GM18498 (cell line): ENCODE measurements around the gene SAMD10.
"Not testable (repeated sequence)": the region's sequence is repeated elsewhere in the genome, so short reads cannot be mapped to it uniquely, and the experiment has no call there.

ENCODE experiments used
- ATAC-seq: cut with Tn5 transposase; IDR thresholded peaks from one replicate; pipeline ENCODE4 v1.9.1; 2021; ENCODE audit warnings: mild to moderate bottlenecking, moderate library complexity; ENCODE audit not compliant: unreplicated experiment

SAMD10 gene

DNA sequence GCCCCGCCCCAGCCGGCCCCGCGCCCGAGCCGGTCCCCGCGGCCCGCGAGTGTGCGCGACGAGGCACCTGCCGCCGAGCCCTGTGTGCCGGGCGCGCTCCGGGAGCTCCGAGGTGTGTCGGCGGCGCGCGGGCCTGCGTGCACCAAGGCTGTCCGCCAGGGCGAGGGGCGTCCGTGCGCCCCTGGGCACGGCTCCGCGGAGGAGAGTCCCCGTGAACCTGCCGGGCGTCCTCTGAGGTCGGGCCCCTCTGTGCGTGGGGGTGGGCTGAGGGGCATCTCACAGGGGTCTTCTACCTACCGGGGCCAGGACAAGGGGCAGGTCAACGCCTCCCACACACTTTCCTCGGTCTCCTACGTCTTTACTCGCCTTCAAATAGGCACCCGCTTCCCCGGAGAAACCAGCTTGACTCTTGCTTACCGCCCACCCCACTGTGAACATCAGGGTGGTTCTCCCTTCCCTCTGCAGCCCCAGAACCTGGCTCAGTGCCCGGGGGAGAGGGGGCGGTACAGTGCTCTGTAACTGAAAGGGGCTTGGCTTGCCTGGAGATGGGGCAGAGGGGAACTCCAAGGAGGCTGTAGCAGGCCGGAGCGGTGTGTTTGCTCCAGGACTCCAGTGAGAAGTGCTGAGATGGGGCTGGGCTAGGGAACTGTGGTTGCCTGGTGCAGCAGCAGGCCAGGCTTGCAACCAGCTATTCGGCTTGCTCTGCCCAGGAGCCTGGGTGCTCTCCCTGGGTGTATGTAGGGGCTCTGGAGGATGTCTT is at the start of gene SAMD10:
Gene SAMD10, minus strand, starts transcription at position 86 of the 760 bp plus-strand sequence. CDS start 175 bp downstream, outside the sequence.
- peak; percentile 33 for ATAC-seq

DNA sequence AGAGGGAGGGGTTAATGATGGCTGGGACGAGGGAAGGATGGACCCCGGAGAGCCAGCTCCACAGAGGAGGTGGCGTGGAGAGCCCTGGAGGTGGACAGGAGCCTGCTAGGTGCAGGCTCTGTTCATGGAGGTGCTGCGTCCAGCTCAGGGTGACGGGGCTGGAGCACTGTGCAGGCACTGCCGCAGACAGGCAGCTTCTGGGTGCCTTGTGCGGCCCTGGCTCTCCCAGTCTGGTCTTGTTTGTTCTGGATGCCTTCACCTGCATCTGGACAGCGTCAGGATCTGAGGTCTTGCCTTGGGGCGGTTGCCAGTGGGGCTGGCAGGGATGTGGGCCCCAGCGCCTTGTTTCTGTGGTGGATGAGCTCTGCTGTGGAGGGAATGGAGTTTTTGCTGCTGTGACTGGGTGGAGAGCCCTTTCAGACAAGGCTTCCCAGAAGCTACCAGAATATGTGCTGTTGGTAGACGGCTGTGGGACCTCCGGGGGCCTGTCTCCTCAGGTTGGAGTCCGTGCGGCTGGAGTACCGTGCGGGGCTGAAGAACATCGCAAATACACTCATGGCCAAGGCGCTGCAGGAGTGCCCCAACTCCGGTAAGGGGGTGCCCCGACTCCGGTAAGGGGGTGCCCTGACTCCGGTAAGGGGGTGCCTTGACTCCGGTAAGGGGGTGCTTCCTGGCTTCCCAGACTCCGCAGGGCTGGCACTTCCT is 48.7 kb upstream of the SAMD10 start:
- ATAC-seq: no peak

DNA sequence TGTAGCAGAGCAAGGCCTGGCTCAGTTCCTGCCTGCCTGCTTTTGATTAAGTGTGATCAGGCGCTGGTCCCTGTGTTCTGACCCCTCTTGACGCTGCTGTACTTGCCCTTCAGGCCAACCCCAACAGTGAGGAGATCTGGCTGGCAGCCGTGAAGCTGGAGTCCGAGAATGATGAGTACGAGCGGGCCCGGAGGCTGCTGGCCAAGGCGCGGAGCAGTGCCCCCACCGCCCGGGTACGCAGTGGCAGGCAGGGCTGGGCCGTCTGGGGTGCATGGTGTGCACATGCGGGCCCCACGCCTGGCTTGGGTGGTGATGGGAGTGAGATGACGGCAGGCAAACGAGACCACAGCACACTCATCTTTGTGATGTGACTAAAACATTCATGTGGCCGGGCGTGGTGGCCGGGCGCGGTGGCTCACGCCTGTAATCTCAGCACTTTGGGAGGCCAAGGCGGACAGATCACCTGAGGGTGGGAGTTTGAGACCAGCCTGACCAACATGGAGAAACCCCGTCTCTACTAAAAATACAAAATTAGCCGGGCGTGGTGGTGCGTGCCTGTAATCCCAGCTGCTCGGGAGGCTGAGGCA is 46.5 kb upstream of the SAMD10 start:
- ATAC-seq: no peak

DNA sequence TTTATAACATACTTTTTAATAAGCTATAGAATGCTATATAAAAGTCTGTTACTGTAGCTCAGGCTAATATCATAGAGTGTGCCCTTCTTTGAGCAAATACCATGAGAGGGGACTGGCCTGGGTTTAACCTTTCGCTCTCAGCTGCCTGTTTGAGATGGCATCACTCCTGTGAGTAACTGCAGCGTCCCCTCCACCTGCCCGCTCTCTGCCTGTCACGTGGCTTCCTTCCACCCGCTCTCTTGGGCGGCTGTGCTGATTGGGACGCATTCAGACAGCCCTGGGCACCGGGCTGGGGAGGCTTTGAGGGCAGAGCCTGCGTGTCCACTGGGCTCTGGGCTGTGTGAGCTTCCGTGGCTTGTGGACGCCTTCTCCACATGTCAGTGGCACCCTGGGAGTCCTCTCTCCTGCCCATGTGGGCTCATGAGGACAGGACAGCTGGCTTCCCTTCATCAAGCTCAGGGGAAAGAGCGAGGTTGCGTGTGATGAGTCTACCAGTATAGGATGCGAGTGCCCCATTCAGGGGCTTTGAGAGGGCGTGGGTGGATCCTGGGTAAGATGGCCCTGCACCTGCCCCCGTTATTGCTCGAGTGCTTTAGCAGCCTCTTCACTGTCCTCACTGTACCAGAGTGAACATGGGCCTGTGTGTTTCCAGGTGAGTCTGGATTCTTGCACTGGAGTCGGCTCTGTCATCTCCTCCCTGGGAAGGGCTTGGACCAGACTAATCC is 45.8 kb upstream of the SAMD10 start:
- no peak for ATAC-seq

DNA sequence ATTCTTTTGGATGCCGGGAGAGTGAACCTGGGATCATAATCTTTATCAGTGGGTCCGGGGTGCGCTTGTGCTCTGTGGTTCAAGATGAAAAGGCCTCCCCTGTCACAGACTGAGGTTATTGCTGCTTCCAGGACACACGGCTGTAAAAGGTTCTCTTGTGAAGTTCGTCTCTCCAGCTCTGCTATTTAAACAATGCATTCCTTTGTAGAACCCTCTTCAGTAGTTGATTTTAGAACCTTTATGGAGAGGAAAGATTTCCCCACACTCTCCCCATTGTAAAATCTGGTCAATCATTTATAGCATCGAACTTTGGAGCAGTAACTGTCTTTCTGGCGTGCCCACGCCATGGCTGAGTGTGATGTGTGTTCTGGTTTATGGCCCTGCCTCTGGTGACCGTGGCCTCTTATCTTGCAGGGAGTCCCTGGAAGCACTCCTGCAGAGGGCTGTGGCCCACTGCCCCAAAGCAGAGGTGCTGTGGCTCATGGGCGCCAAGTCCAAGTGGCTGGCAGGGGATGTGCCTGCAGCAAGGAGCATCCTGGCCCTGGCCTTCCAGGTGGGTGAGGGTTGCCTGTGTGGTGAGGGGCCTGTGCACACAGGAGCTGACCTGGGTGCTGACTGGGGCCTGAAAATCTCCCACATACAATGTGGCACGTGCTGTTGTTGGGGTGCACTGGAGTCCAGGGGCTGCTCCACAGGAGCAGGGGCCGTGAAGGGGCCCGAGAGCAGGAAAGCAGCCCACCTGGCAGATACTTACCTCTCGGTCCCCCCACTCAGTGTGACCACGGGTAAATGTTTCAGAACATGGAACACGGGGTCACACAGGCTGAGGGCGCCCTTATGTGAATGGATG is 44.9 kb upstream of the SAMD10 start:
- no peak for ATAC-seq

DNA sequence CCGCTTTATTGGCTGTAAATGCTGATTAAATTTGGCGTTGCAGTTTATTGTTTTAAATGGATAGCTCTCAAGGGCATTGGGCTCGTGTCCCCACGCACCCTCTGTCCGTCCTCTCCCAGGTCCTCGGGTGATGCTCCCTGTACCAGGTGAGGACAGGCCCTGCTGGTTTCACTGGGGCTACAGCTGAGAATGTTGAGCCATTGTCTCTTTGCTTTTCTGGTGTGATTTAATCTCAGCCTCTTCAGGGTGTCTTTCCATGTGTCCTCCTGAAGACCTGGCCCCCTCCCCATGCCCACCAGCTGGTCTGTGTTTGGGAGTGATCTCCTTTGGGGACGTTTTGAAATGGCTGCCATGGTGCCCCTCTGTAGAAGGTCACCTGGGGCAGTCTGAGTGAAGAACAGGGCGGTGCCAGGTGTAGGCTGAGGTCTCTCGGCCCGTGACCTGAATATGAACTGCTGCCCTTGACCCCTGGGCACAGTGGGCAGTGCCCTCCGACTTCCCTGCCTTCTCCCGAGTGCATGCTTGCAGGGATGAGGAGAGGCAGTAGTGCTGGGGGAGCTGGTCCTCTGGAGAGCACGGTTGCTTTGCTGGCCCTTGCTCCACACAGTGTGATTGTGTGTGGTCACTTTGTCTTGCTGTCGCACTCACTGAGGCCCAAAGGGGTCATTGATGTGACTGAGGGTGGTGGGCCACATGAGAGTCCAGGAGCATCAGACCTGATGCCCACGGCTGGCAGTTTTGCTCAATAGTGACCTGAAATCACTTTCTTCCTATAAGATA is 44.1 kb upstream of the SAMD10 start:
- no peak for ATAC-seq

DNA sequence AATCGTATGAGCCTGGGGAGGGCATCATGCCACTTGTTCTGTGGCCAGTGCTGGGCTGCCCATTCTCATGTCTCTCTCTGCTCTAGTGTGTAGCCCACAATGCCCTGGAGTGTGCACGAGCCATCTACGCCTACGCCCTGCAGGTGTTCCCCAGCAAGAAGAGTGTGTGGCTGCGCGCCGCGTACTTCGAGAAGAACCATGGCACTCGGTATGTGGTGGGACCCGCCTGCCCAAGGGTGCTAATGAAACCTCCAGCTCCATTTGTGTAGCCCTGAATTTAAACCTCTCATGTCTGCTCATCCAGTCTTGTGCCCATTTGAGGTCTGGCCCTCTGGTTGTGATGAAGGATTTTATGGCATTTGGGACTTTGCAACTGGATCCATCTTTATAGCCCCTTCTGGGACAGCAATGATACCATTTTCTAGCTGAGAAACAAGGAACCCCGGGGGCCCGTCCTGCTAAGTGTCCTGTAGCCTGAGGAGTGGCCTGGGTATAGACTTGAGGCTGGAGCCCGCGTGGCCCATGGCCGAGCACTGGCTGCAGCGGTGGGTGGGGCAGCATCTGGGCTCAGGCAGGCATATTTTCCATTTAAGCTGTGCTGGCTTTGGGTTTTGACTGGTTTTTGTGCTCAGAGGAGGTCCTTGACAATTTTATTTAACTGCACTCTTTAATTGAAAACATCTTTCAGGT is 43.4 kb upstream of the SAMD10 start:
- no peak for ATAC-seq

DNA sequence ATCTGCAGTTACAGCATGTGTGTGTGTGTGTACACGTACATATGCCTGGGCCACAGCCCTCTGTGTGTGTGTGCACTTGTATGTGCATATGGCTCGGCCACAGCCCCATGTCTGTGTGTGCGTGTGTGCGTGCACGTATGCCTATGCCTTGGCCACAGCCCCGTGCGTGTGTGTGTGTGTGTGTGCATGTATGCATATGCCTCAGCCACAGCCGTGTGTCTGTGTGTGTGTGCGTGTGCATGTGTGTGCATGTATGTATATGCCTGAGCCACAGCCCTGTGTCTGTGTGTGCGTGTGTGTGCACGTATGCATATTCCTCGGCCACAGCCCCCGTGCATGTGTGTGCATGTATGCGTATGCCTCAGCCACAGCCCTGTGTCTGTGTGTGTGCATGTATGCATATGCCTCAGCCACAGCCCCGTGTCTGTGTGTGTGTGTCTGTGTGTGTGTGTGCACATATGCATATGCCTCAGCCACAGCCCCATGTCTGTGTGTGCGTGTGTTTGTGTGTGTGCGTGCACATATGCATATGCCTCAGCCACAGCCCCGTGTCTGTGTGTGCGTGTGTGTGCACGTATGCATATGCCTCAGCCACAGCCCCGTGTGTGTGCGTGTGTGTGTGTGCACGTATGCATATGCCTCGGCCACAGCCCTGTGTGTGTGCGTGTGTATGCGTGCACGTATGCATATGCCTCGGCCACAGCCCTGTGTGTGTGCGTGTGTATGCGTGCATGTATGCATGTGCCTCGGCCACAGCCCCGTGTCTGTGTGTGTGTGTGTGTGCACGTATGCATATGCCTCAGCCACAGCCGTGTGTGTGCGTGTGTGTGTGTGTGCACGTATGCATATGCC is 41.9 kb upstream of the SAMD10 start:
- ATAC-seq: no peak

DNA sequence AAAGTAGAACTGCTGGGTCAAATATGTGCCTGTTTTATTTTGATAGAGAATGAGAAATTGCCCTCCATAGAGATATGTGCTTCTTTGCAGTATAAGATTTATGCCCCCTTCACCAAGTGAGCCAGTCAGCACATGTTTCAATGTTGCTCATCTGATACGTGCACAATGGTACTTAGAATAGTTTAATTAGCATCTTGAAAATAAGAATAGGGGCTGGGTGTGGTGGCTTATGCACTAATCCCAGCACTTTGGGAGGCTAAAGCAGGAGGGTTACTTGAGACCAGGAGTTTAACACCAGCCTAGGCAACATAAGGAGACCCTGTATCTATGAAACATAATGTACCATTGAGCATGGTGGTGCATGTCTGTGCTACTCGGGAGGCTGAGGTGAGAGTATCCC is 36.2 kb upstream of the SAMD10 start:
- no peak for ATAC-seq

DNA sequence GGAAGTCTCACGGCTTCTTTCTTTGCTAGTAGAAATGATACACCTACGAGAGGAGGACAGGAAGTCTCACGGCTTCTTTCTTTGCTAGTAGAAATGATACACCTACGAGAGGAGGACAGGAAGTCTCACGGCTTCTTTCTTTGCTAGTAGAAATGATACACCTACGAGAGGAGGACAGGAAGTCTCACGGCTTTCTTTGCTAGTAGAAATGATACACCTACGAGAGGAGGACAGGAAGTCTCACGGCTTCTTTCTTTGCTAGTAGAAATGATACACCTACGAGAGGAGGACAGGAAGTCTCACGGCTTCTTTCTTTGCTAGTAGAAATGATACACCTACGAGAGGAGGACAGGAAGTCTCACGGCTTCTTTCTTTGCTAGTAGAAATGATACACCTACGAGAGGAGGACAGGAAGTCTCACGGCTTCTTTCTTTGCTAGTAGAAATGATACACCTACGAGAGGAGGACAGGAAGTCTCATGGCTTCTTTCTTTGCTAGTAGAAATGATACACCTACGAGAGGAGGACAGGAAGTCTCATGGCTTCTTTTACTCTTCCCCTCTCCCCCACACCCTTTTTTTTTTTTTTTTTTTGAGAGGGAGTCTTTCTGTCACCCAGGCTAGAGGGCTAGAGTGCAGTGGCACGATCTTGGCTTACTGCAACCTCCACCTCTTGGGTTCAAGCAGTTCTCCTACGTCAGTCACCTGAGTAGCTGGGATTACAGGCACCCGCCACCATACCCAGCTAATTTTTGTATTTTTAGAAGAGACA is 33.1 kb upstream of the SAMD10 start:
- not testable (repeated sequence) for ATAC-seq

DNA sequence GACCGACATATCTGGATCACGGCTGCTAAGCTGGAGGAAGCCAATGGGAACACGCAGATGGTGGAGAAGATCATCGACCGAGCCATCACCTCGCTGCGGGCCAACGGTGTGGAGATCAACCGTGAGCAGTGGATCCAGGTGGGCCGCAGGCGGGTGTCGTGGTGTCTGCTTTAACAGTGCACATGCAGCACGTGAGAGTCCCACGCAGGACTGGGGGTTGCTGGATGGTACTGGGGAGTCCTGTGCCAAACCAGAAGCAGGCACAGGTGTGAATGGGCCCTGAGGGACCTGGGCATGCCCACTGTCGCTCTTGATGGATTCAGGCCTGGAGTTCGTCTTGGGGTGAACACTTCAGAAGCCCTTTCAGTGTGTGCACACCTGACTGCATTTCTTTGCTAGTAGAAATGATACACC is 31.9 kb upstream of the SAMD10 start:
- peak; percentile 33 for ATAC-seq

DNA sequence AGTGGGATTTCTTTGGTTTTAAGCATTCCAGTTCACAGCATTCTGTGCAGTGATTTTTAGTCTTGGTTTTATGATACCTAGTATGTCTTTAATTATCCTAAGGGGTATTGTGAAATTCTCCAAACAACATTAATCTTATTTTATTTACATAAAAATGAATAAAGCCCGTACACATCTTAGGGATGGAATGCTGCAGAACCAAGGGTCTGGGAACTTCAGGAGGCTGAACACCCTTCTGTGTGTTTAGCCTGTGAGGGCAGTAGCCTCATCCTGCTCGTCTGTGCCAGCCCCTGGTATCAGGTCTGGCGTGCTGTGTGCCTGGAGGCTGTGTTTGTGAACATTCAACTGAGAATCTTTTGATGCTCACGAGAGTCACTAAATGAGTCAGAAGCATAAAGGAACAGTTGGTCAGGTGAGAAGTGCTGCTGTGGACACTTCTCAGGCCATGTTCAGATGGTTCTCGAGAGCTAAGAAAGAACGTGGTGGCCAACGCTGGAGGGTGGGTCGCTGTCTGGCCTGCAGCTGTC is 31.3 kb upstream of the SAMD10 start:
- peak; percentile 54 for ATAC-seq

DNA sequence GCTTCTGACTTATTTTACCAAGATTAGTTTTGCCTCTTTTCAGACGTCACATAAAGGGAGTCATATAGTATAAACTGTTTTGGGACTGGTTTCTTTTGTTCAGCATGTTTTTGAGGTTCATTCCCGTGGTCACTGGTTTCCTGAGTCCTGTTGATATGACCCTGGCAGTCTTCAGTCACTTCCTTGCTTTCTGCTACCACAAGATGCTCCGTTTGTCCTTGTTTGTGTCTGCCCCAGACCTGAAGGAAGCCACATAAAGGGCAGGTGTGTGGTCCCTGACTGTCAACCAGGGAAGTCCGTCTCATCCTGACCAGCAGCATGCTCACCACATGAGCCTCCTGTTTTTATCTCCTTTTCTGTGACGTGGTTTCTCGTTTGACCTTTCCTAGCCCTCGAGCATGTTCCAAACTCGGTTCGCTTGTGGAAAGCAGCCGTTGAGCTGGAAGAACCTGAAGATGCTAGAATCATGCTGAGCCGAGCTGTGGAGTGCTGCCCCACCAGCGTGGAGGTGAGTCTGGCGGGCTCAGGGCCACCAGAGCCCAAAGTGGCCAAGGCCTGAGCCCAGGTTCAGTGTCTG is 30.5 kb upstream of the SAMD10 start:
- no peak for ATAC-seq

DNA sequence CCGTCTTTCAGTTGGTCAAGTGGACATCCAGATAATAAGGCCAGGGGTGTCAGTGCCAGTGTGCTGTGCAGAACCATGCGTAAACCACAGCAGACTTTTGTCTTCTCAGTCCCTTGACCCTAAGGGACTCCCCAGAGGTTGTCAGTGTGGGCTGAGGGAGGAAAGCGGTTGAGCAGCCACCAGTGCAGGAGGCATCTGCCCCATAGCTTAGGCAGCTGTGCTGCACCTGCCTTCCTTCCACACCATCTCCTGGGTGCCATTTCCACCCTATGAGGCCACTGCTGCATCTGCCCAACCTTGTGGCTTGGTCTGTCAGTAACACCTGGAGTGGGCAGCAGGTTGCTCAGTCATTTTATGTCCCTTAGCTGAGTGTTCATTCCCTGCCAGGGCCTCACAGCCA is 27.5 kb upstream of the SAMD10 start:
- ATAC-seq: no peak

DNA sequence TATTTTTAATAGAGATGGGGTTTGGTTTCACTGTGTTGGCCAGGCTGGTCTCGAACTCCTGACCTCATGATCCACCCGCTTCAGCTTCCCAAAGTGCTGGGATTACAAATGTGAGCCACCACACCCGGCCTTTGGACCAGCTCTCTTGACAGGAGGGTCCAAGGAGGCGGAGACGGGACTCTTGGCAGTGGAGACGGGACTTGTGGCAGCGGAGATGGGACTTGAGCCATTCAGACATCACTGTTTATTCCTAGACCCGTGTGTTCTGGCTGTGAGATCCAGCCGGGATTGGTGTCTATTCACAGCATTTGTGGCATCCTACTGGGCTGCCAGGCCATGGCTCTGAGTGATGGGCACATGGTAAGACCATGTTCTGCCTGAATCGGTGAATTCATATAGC is 27.0 kb upstream of the SAMD10 start:
- ATAC-seq: no peak

DNA sequence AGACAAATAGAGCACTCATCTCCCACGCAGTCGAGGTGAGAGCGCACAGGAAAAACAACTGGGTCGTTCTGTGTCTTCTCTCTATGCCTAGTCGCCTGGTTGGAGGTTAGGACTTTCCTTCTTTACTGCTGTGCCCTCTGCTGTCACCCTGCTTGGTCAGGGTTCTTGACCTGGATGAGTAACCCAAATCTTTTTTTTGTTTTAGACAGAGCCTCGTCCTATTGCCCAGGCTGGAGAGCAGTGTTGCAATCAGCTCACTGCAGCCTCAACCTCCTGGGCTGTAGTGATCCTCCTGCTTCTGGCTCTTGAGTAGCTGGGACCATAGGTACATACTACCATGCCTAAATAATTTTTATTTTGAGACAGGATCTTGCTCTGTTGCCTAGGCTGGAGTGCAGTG is 26.0 kb upstream of the SAMD10 start:
- ATAC-seq: no peak
